Ascending aorta (tissue), 2 donors: ENCODE data around the gene MTCP1. TPM values are rescaled to one million over a fixed set of nuclear protein-coding genes. Genes with fewer than 3 reads are reported as not detected.

Experiments used
- DNase-seq, 2 donors: peaks; one replicate each; pipeline ENCODE4 v3.0.0-alpha.2; 2019; ENCODE audit warnings: low spot score in 2 of 2
- H3K27ac ChIP-seq, 2 donors: fragments of 200-600 bp; sonication (generic); one replicate each; pipeline ENCODE4 v1.5.1; 2016 to 2017; ENCODE audit warnings: mild to moderate bottlenecking in 1 of 2
- H3K27me3 ChIP-seq: fragments of 200-600 bp; sonication (generic); one replicate; pipeline ENCODE4 v1.5.1; 2017
- H3K36me3 ChIP-seq, 2 donors: fragments of 200-600 bp; sonication (generic); one replicate each; pipeline ENCODE4 v1.5.1; 2016
- H3K4me1 ChIP-seq, 2 donors: fragments of 200-600 bp; sonication (generic); one replicate each; pipeline ENCODE4 v1.5.1; 2016 to 2017; ENCODE audit warnings: mild to moderate bottlenecking in 1 of 2
- H3K4me3 ChIP-seq, 2 donors: fragments of 200-600 bp; sonication (generic); one replicate each; pipeline ENCODE4 v1.5.1; 2016 to 2017; ENCODE audit warnings: mild to moderate bottlenecking in 1 of 2
- H3K9me3 ChIP-seq, 2 donors: fragments of 200-600 bp; sonication (generic); one replicate each; pipeline ENCODE4 v1.5.1; 2016
- intact Hi-C: fragments of 100-400 bp; cut with DNase I; formaldehyde crosslinking; loops from one replicate; pipeline ENCODE4 v1.15.1; 2023
- total RNA-seq: library from RNA; depleted of rRNA; stranded (reverse); fragments of >200 nt; gene quantifications from one replicate; pipeline ENCODE4 v1.1.0, GENCODE V29; 2016
- TF ChIP-seq, protein P1 (sequence below), 3 experiments: fragments of 200-600 bp in 2 of 3; fragments of 450-650 bp in 1 of 3; sonication (generic) in 2 of 3; IDR thresholded peaks; one replicate each; pipeline ENCODE4 v1.5.1; 2016 to 2019; ENCODE audit warnings: antibody characterized with exemption in 3 of 3, mild to moderate bottlenecking in 1 of 3, moderate library complexity in 1 of 3

MTCP1 gene
- total RNA-seq, 1 donor from 2014 or later, result 6.1 TPM

DNA sequence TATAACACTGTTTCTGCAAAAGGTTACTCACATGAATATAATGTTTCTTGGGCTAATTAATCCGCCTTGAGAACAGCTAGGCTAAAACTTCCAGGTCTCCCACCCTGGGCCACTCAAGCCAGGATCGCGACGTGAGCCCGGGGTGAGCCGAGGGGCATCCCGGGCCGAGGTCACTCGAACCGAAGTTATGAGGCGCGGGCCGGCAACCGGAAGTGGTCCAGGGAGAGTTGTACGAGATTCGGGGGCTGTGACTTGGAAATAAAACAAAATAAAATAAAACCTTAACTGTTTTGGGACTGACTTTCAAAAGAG is 317 bp downstream of the MTCP1 start:
- Histone ChIP-seq H3K27me3 (no peaks in the 10 kb centered on the region), H3K36me3 (no peaks in the 10 kb centered on the region), H3K4me1 (no peaks in the 10 kb centered on the region), H3K27ac (peak overlapping the region; percentile 88 to 93), H3K9me3 (no peaks in the 10 kb centered on the region), H3K4me3 (peak overlapping the region; percentile 60 to 64)
- intact Hi-C loops, result loop anchor here (5.0 to 10.0 kb wide), 2 partner anchors 147 to 674 kb away; partner anchors contain the start of gene VBP1
- TF ChIP-seq, protein P1, sequence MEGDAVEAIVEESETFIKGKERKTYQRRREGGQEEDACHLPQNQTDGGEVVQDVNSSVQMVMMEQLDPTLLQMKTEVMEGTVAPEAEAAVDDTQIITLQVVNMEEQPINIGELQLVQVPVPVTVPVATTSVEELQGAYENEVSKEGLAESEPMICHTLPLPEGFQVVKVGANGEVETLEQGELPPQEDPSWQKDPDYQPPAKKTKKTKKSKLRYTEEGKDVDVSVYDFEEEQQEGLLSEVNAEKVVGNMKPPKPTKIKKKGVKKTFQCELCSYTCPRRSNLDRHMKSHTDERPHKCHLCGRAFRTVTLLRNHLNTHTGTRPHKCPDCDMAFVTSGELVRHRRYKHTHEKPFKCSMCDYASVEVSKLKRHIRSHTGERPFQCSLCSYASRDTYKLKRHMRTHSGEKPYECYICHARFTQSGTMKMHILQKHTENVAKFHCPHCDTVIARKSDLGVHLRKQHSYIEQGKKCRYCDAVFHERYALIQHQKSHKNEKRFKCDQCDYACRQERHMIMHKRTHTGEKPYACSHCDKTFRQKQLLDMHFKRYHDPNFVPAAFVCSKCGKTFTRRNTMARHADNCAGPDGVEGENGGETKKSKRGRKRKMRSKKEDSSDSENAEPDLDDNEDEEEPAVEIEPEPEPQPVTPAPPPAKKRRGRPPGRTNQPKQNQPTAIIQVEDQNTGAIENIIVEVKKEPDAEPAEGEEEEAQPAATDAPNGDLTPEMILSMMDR (IDR thresholded peaks at IDR 0.05), result no peak
- DNase-seq, result no peak

DNA sequence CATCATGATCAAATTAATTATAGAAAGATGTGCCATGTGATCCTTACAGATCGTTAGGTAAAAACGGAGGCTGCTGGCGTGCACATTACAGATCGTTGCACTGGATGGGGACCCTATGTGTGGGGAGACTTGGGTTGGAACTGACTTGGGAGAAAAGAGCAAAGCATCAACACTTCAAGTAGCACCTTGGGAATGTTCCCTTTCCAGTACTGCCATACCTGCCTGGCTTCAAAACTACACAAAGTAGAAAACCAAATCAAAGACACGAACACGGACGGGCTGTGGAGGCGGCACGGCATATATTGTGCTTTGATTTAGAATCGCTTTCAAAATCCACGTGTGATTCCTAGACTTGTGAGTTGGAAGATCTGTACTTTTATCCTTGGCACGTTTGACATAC is 898 bp downstream of the MTCP1 start:
- intact Hi-C loops, result loop anchor here (5.0 to 10.0 kb wide), 2 partner anchors 147 to 675 kb away; partner anchors contain the start of gene VBP1
- TF ChIP-seq, protein P1 (IDR thresholded peaks at IDR 0.05), result no peak
- H3K9me3 ChIP-seq, result no peaks in the 10 kb centered on the region
- no peaks in the 10 kb centered on the region for H3K36me3 ChIP-seq
- no peak for DNase-seq
- H3K4me1 ChIP-seq, result no peaks in the 10 kb centered on the region
- peak overlapping the region; percentile 60 to 64 for H3K4me3 ChIP-seq
- H3K27ac ChIP-seq, result peak overlapping the region; percentile 88 to 93
- no peaks in the 10 kb centered on the region for H3K27me3 ChIP-seq

DNA sequence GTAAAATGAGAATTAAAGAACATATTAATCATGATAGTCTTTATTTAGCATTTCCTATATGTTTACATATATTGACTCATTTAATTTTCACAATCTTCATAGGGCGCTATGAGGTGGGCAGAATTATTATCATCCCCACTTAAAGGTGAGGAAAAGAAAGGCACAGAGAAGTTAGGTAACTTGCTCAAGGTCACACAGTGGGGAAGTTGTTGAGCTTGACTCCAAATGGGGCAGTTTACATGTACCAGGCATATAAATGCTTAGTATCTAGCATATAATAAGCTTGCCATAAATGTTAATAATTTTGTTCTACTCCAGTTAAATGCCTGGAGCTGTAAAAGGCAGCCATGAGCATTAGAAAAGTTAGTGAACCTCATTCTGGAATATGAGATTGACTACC is 1.5 kb downstream of the MTCP1 start:
- intact Hi-C loops, result no loop called here

DNA sequence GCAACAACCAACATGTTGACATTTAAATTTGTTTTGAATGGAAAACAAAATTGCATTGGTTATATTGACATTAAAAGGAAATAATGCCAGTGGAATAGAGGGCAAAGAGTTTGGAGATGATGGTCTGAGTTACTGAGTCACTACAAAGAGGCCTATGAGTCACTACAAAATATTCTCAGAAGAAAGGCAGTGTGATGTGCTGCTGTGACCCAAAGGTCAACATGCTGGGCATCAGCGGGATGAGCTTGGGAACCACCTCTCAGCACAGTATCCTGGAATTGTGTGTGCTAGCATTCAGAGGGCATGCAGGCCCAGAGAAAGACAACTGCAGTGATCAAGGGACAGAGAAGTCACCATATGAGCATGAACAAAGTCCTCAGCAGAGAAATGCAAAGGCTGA is 2.8 kb downstream of the MTCP1 start:
- Histone ChIP-seq H3K4me3 (no peak overlapping the region), H3K9me3 (no peaks in the 10 kb centered on the region), H3K36me3 (no peaks in the 10 kb centered on the region), H3K27ac (no peak overlapping the region), H3K27me3 (no peaks in the 10 kb centered on the region), H3K4me1 (no peaks in the 10 kb centered on the region)
- intact Hi-C loops, result no loop called here
- TF ChIP-seq, protein P1 (IDR thresholded peaks at IDR 0.05), result no peak
- DNase-seq, result no peak

More for the DNA sequence above, 1.5 kb downstream of the MTCP1 start:
- H3K4me3 ChIP-seq, result peak overlapping the region in 1 of 2 donors; percentile 64
- no peak for DNase-seq
- no peaks in the 10 kb centered on the region for H3K27me3 ChIP-seq
- TF ChIP-seq, protein P1 (IDR thresholded peaks at IDR 0.05), result no peak
- no peaks in the 10 kb centered on the region for H3K9me3 ChIP-seq
- no peaks in the 10 kb centered on the region for H3K36me3 ChIP-seq
- H3K27ac ChIP-seq, result no peak overlapping the region
- no peaks in the 10 kb centered on the region for H3K4me1 ChIP-seq

DNA sequence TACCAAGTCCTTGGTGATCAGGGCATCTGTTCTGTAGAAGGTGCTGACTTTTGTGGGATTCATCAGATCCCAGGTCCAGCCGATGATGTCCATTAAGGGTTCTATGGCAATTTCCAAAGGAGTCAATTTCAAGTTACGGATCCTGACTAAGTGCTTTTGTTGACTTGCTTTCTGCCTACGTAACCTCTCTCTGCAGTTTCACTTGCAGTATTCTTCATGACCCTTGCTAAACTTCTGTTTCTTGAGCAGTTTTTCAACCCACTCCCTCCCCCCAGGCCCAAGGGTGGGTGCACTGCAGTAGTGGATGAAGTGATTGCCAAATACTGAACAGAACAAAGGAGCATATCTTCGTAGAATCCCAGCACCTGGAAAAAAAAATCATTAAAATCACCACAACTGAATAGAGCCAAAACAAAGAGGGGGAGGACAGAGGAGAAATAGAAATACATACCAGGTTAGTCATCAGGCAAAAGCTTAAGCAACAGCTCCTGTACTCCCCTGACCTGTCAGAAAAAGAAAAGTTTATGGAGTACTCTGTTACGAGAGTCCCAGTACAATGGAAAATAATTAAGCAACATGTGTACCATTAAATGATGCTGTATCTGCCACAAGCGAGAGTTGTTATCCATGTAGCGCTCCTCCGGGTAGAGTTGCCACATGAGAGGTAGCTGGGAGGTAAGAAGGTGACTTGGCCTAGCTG is 5.8 kb downstream of the MTCP1 start:
- DNase-seq, result no peak
- H3K4me3 ChIP-seq, result no peak overlapping the region
- H3K4me1 ChIP-seq, result no peaks in the 10 kb centered on the region
- no peaks in the 10 kb centered on the region for H3K27me3 ChIP-seq
- no peaks in the 10 kb centered on the region for H3K9me3 ChIP-seq
- intact Hi-C loops, result no loop called here
- TF ChIP-seq, protein P1 (IDR thresholded peaks at IDR 0.05), result no peak
- H3K36me3 ChIP-seq, result peaks cover 0 to 5% of the 10 kb centered on the region in 2 donors
- H3K27ac ChIP-seq, result no peak overlapping the region
